HL-60 (cell line): ENCODE data around the gene CACNA2D3.

Experiments
- DNase-seq, 2 experiments: peaks; one replicate each; pipeline ENCODE4 v3.0.0-alpha.2; 2010 to 2020; ENCODE audit warnings: low read depth in 1 of 2, low spot score in 1 of 2
- H3K27ac ChIP-seq: fragments of 250-450 bp; sonication (Bioruptor Pico); replicated peaks from 2 replicates; pipeline ENCODE4 v1.5.1; 2020; ENCODE audit warnings: mild to moderate bottlenecking, moderate library complexity
- H3K27me3 ChIP-seq: fragments of 250-450 bp; sonication (Bioruptor Pico); 2 replicates; pipeline ENCODE4 v1.5.1; 2021; ENCODE audit warnings: mild to moderate bottlenecking, moderate library complexity; ENCODE audit not compliant: insufficient read depth, poor library complexity, severe bottlenecking
- H3K4me3 ChIP-seq: replicated peaks from 2 replicates; pipeline ENCODE4 v1.5.1; 2011; ENCODE audit warnings: mild to moderate bottlenecking, control low read depth, low read length; ENCODE audit not compliant: insufficient read depth
- CTCF ChIP-seq: IDR thresholded peaks from one replicate; pipeline ENCODE4 v1.5.1; 2011; ENCODE audit warnings: low read length, control low read depth, inconsistent platforms; ENCODE audit not compliant: insufficient read depth
- GABPA ChIP-seq: IDR thresholded peaks from 2 replicates; pipeline ENCODE4 v1.6.1; 2012; ENCODE audit warnings: low read depth
- POLR2AphosphoS5 ChIP-seq: IDR thresholded peaks from 2 replicates; pipeline ENCODE4 v1.6.1; 2012; ENCODE audit warnings: low read depth
- SPI1 ChIP-seq: IDR thresholded peaks from 2 replicates; pipeline ENCODE4 v1.6.1; 2012; ENCODE audit warnings: low read depth, mild to moderate bottlenecking, borderline replicate concordance
- TF ChIP-seq, protein P1 (sequence below): IDR thresholded peaks from 2 replicates; pipeline ENCODE4 v1.6.1; 2012; ENCODE audit warnings: low read depth; ENCODE audit not compliant: insufficient replicate concordance

The CACNA2D3 gene

GRCh38 chr3:54344601-54345231, 222.4 kb downstream of the CACNA2D3 start:
- no peak for TF ChIP-seq GABPA
- TF ChIP-seq, protein P1, sequence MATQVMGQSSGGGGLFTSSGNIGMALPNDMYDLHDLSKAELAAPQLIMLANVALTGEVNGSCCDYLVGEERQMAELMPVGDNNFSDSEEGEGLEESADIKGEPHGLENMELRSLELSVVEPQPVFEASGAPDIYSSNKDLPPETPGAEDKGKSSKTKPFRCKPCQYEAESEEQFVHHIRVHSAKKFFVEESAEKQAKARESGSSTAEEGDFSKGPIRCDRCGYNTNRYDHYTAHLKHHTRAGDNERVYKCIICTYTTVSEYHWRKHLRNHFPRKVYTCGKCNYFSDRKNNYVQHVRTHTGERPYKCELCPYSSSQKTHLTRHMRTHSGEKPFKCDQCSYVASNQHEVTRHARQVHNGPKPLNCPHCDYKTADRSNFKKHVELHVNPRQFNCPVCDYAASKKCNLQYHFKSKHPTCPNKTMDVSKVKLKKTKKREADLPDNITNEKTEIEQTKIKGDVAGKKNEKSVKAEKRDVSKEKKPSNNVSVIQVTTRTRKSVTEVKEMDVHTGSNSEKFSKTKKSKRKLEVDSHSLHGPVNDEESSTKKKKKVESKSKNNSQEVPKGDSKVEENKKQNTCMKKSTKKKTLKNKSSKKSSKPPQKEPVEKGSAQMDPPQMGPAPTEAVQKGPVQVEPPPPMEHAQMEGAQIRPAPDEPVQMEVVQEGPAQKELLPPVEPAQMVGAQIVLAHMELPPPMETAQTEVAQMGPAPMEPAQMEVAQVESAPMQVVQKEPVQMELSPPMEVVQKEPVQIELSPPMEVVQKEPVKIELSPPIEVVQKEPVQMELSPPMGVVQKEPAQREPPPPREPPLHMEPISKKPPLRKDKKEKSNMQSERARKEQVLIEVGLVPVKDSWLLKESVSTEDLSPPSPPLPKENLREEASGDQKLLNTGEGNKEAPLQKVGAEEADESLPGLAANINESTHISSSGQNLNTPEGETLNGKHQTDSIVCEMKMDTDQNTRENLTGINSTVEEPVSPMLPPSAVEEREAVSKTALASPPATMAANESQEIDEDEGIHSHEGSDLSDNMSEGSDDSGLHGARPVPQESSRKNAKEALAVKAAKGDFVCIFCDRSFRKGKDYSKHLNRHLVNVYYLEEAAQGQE: no peak
- no peak for TF ChIP-seq CTCF
- no peak for TF ChIP-seq POLR2AphosphoS5
- TF ChIP-seq SPI1: no peak
- Histone ChIP-seq H3K4me3 (no peak overlapping the region), H3K27ac (no peak overlapping the region), H3K27me3 (no peaks in the 10 kb centered on the region)
- no peak for DNase-seq

DNA sequence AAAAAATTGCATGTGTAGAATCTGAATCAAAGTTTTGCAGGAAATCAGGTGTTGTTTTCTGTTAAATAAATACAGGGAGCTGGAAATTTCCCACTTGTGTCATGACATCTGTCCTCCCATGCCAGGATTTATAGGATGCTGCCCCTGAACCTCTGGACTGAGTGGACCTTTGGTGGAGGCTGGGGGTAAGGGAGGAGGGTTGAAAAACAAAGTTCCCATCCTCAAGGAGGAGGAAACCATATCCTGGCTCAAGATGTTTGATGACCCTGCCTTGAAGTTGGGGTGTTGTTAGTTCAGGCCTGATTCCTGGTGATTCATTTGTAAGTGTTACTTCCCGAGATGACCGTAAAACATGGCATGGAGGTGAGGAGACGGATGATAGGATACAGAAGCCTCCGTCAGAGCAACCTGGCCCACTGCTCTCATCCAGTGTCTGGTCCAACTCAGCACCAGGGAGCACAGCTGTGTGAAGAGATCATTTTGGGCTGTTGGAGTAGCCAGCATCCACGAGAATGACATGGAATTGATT, 223.6 kb downstream of the CACNA2D3 start:
- Histone ChIP-seq H3K27ac (no peak overlapping the region), H3K27me3 (no peaks in the 10 kb centered on the region), H3K4me3 (no peak overlapping the region)
- DNase-seq: no peak
- TF ChIP-seq CTCF (no peak), SPI1 (no peak), GABPA (no peak), POLR2AphosphoS5 (no peak)
- TF ChIP-seq, protein P1: no peak

DNA sequence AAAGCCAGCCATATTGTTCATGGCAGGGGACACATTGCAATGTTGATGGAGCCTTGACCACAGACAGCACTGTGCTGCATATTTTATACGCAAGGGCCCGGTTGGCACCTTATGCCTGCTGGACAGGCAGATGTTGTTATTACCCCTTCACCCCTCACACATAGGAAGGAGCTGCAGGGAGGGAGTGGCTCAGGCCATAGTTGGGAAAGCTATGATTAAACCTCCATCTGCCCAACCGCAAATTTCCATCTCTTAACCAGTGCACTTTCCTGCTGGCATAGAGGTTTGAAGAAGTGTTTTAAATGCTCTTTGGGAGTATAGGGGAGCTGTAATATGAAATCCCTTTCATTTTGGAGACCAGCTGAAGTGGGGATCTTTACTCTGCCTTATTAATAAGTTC, 224.7 kb downstream of the CACNA2D3 start:
- no peak for DNase-seq
- Histone ChIP-seq H3K27me3 (no peaks in the 10 kb centered on the region), H3K27ac (no peak overlapping the region), H3K4me3 (no peak overlapping the region)
- no peak for TF ChIP-seq GABPA
- no peak for TF ChIP-seq POLR2AphosphoS5
- TF ChIP-seq, protein P1: no peak
- no peak for TF ChIP-seq CTCF
- TF ChIP-seq SPI1: no peak
